HFF-Myc (cell line): ENCODE measurements around the gene TMEM54.

Experiments
- DNase-seq: peaks from one replicate; pipeline ENCODE4 v3.0.0-alpha.2; 2011; ENCODE audit warnings: low read depth; ENCODE audit errors: extremely low read depth
- H3K4me3 ChIP-seq: replicated peaks from 2 replicates; pipeline ENCODE4 v1.5.1; 2011; ENCODE audit warnings: low read depth, mild to moderate bottlenecking, control low read depth, low read length
- CTCF ChIP-seq: IDR thresholded peaks from 2 replicates; pipeline ENCODE4 v1.5.1; 2012; ENCODE audit warnings: mild to moderate bottlenecking, low read depth, low read length, control low read depth; ENCODE audit errors: missing control alignments

Gene TMEM54

GRCh38 chr1:32863881-32864245 lies 37.3 kb downstream of the TMEM54 start:
- TF ChIP-seq CTCF = no peak
- no peak overlapping the region for H3K4me3 ChIP-seq
- no peak for DNase-seq

- TF ChIP-seq CTCF = no peak
- H3K4me3 ChIP-seq = no peak overlapping the region
- no peak for DNase-seq
Observed at GRCh38 chr1:32863218-32863880, 37.8 kb downstream of the TMEM54 start.

DNA sequence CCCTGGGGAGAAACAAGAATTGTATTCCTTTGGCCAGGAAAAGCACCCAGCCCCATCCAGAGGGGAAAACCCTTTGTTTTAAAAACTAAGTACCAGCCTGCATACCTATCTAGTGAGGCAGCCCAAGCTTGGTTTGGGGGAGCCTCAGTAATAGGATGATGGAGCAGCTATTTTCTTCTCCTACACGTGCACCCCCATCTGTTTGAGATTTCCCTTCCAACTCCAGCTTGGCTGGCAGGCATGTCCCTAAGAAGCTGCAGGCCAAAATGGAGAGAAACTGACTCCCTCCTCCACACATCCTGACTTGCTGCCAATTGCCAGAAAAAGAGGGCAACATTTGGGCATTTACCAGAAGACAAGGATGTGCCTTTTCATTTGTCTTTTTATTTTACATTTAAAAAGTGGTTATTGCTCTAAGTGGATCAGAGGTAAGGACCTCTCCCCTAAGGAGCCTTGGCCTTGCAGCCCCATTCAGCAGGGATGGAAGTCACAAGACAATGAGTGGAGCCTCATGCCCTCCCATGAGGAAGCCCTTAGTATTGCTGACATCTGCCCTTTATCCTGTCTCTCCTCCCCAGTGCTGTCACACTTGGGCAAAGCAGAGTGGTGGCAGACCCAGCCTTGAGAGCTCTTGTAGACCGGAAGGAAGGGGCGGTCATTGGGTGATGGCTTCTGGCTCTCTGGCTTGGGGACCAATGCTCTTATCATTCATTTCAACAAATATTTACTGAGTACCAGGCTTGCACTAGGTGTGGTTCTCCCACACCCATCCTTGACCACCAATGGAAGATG lies 39.1 kb downstream of the TMEM54 start:
- DNase-seq = no peak
- H3K4me3 ChIP-seq = no peak overlapping the region
- no peak for TF ChIP-seq CTCF

GRCh38 chr1:32860566-32860965 lies 40.6 kb downstream of the TMEM54 start:
- no peak for DNase-seq
- H3K4me3 ChIP-seq = no peak overlapping the region
- no peak for TF ChIP-seq CTCF

DNA sequence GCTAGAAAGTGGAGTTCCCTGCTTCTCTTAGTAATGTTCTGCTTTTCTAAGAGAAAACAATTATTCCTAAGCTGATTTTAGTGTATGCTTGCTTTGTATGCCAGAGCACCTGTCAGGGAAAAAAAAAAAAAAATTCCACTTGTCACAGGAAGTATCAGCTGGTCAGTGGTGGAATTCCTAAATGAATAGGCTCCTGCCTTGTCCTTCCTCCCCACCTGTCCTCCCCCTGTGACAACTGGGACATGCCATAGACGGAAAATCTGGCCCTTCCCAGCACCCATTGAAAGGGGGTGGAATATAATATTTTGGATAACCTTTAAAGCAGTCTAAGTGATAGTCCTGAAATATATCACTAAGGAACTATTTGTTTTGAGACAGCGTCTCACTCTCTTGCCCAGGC lies 41.3 kb downstream of the TMEM54 start:
- no peak overlapping the region for H3K4me3 ChIP-seq
- TF ChIP-seq CTCF = no peak
- DNase-seq = no peak

DNA sequence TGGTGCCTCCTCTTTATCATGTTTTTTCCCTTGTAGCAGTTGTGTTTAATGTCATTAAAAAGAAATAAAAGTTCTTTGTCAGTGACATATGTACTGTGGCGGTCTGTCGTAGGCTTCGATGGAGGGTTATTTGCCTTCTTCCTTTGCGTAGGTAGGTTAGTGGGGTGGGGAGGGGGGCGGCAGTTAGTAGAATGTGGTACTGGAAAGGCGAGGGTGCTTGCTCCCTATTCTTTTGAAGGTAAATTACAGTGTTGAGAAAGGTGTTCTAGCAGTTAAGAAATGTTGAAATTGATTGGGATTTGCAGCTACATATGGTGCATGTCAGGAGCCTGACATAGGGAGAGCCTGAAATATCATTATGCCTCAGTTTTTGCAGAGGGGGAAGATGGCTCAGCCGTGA lies 42.4 kb downstream of the TMEM54 start:
- H3K4me3 ChIP-seq = no peak overlapping the region
- TF ChIP-seq CTCF = no peak
- no peak for DNase-seq
